ENCODE results near the gene PAX3. TPM values are rescaled to one million over a fixed set of nuclear protein-coding genes. Genes with fewer than 3 reads are reported as not detected.

The PAX3 gene
- total RNA-seq, 1 donor from 2014 or later, result 0.30 TPM

DNA sequence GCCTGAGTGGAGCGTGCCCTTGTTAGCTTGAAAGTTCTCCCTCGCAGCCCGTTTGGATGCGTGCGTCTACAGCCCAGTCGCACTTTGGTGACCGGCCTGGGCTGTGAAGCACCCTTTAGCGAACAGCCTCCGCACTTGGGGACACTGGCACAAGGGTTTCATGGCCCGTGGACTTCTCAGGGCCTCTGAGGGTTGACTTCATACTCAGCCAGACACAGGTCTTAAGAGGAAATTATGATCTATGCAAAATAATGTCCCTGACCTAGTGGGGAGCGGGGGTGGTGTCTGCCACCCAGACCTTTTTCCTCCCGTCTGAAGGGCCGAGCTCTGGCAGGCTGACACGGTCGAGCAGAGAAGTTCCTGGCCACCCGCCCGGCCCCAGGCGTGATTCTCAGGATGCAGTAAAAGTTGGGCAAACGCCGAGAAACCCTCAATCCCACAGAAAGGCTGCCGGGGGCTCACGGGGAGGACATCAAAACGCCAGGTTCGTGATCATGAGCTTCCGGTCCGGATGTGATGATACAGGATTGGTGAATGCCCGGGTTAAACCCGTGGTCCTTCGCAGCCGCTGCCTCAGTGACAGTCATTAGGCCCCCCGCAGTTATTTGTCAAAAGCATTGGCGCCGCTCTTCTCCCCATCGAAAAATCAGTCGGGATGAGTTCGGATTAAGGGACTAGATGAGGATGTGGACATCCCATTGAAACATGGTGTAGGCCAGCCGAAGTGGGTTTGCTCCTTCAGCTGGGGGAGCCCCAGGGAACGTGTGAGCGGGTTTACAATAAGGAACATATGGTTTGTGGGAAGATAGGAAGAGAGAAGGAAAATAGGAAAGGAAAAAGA, 3.6 kb upstream of the PAX3 start:
- intact Hi-C loops (cut with micrococcal nuclease), result no loop called here
- H3K27me3 ChIP-seq (ENCODE audit: low read depth), result peaks cover 100% of the 10 kb centered on the region
- H3K27ac ChIP-seq (replicated peaks), result no peak overlapping the region
- H3K36me3 ChIP-seq, result no peaks in the 10 kb centered on the region
- DNase-seq, result no peak
- TF ChIP-seq, protein P1, sequence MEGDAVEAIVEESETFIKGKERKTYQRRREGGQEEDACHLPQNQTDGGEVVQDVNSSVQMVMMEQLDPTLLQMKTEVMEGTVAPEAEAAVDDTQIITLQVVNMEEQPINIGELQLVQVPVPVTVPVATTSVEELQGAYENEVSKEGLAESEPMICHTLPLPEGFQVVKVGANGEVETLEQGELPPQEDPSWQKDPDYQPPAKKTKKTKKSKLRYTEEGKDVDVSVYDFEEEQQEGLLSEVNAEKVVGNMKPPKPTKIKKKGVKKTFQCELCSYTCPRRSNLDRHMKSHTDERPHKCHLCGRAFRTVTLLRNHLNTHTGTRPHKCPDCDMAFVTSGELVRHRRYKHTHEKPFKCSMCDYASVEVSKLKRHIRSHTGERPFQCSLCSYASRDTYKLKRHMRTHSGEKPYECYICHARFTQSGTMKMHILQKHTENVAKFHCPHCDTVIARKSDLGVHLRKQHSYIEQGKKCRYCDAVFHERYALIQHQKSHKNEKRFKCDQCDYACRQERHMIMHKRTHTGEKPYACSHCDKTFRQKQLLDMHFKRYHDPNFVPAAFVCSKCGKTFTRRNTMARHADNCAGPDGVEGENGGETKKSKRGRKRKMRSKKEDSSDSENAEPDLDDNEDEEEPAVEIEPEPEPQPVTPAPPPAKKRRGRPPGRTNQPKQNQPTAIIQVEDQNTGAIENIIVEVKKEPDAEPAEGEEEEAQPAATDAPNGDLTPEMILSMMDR (IDR thresholded peaks at IDR 0.05; ENCODE audit: borderline replicate concordance), result no peak
- peaks cover 56% of the 10 kb centered on the region for H3K4me1 ChIP-seq
- no peaks in the 10 kb centered on the region for H3K9me3 ChIP-seq (replicated peaks)
- no peak overlapping the region for H3K4me3 ChIP-seq

DNA sequence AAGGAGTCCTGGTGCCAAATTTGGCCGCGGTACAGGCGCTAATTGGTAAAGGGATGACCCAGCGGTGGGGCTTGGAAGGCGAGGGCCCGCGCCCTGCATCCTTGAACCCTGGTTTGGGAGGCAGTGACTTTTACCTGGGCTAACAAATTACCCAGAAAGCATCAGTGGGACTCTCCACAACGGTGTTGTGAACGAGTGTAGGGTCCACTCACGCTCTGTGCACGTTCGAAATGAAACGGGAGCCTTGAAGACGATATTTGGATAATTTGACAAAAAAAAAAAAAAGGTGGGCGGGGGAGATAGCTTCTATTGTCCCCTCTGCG, 3.0 kb upstream of the PAX3 start:
- Histone ChIP-seq H3K4me3 (no peak overlapping the region), H3K9me3 (replicated peaks) (no peaks in the 10 kb centered on the region), H3K27ac (replicated peaks) (no peak overlapping the region), H3K4me1 (peaks cover 50% of the 10 kb centered on the region), H3K36me3 (no peaks in the 10 kb centered on the region), H3K27me3 (ENCODE audit: low read depth) (peaks cover 100% of the 10 kb centered on the region)
- TF ChIP-seq, protein P1 (IDR thresholded peaks at IDR 0.05; ENCODE audit: borderline replicate concordance), result no peak
- DNase-seq, result no peak
- intact Hi-C loops (cut with micrococcal nuclease), result no loop called here

DNA sequence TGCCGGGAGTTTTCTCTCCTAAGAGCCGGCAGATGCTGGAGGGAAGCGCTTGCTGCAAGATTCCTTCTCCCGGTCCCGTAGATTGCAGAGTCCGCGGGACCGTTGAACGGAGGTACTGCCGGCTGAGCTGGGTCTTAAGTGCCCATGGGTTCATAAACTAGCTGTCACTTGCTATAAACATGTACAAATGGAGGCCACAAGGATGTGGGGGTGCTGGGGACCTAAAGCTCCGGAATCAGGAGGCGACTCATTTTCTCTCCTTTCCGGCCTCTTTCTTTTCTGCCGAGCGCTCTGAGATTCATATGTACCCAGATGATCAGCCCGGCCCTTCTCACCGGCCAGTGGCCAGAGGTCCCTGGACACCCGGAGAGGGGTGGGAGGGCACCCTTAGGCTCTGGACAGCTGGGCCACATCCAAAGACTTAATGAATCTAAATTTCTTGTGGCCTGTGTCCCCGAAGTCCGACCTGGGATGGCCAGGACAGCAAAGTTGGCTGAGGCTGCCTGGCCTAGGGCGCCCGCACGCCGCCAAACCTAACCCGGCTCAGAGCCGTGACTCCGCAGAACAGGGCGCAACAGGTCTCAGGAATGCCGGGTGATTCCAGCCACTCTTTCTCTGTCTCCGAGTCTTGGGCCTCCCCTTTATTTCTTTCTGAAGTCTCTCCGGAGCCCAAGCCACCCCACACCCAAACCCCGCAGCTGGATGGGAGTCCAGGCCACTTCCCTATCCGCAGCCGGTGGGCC, 2.4 kb upstream of the PAX3 start:
- Histone ChIP-seq H3K9me3 (replicated peaks) (no peaks in the 10 kb centered on the region), H3K27me3 (ENCODE audit: low read depth) (peaks cover 100% of the 10 kb centered on the region), H3K4me3 (no peak overlapping the region), H3K27ac (replicated peaks) (no peak overlapping the region), H3K4me1 (peaks cover 47% of the 10 kb centered on the region), H3K36me3 (no peaks in the 10 kb centered on the region)
- DNase-seq, result no peak
- TF ChIP-seq, protein P1 (IDR thresholded peaks at IDR 0.05; ENCODE audit: borderline replicate concordance), result no peak
- intact Hi-C loops (cut with micrococcal nuclease), result no loop called here

DNA sequence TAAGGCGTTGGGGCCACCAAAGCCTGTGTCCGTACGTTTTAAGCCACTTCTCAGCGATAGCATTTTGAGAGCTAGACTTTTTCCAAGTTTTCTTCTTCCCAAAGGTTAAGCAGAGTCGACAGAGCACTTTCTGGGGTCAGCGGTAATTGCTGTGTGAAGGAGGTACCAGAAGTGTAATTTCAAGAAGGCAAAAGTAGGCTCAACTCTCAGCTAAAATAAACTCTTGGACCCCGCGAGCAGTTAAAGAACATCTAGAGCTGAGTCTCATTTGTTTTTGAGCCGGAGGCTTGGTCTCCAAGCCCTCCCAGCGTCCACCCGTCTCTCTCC, 1.9 kb upstream of the PAX3 start:
- no peak overlapping the region for H3K27ac ChIP-seq (replicated peaks)
- peaks cover 47% of the 10 kb centered on the region for H3K4me1 ChIP-seq
- no peaks in the 10 kb centered on the region for H3K9me3 ChIP-seq (replicated peaks)
- intact Hi-C loops (cut with micrococcal nuclease), result no loop called here
- peaks cover 100% of the 10 kb centered on the region for H3K27me3 ChIP-seq (ENCODE audit: low read depth)
- no peak overlapping the region for H3K4me3 ChIP-seq
- no peaks in the 10 kb centered on the region for H3K36me3 ChIP-seq
- no peak for DNase-seq
- TF ChIP-seq, protein P1 (IDR thresholded peaks at IDR 0.05; ENCODE audit: borderline replicate concordance), result no peak

DNA sequence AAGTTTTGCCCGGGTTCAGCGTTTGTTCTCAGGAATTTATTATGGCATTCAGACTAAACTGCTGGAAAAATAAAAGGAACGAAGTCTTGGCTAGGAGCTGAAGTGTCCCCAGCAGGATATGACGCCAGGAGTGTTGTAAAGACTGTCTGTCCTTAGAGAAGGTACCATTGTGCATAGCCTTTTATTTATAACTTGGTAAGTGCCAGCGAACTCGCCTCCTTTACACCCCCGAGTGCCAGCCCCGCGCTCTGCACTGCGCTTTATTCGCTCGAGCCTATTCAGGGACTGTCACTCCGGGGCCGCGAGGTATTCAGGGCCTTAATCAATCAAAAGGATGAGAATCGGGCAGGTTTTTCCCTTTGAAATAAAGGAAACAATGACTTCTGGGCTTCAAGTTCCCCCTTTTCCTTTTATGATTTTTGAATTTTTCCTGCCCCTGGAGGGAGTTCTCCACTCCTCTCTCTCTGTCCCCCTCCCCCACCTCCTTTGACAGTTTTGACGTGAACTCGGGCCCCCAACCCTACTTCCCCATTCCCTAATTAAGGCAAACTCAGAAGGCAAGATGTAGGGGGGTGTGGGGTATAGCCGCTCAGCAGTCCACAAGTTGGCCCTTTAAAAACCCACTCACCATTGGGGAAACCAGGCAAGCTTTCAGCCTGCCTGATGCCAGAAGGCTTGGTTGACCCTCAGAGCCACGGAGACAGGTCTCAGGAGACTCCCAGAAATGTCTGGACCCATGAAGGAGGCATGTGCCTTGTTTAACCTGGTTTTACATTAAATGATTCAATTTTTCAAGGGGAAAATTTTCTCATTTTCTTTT, 1.3 kb upstream of the PAX3 start:
- TF ChIP-seq, protein P1 (IDR thresholded peaks at IDR 0.05; ENCODE audit: borderline replicate concordance), result no peak
- Histone ChIP-seq H3K36me3 (no peaks in the 10 kb centered on the region), H3K9me3 (replicated peaks) (no peaks in the 10 kb centered on the region), H3K4me3 (no peak overlapping the region), H3K27ac (replicated peaks) (no peak overlapping the region), H3K4me1 (peaks cover 47% of the 10 kb centered on the region), H3K27me3 (ENCODE audit: low read depth) (peaks cover 100% of the 10 kb centered on the region)
- intact Hi-C loops (cut with micrococcal nuclease), result no loop called here
- no peak for DNase-seq
